ENCODE data around the gene METRNL.
"Not testable (repeated sequence)": the region's sequence is repeated elsewhere in the genome, so short reads cannot be mapped to it uniquely, and the experiment has no call there.

The METRNL gene

DNA sequence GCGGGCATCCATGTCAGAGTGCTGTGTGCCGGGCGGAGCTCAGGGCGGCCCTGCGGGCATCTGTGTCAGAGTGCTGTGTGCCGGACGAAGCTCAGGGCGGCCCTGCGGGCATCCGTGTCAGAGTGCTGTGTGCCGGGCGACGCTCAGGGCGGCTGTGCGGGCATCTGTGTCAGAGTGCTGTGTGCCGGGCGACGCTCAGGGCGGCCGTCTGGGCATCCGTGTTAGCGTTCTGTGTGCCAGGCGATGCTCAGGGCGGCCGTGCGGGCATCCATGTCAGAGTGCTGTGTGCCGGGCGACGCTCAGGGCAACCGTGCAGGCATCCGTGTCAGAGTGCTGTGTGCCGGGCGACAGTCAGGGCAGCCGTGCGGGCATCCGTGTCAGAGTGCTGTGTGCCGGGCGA, 55.0 kb downstream of the METRNL start:
- H3K4me3 ChIP-seq (ENCODE audit: low read length); H3K36me3 ChIP-seq (ENCODE audit: insufficient read depth, low read length); H3K9ac ChIP-seq (ENCODE audit: low read depth, low read length); H3K9me3 ChIP-seq (replicated peaks; ENCODE audit: low read length); H3K4me1 ChIP-seq (ENCODE audit: control insufficient read depth, insufficient read depth, low read length); H3K4me2 ChIP-seq (ENCODE audit: low read length): not testable (repeated sequence)
- H3K27me3 ChIP-seq (ENCODE audit: control insufficient read depth, insufficient read depth, low read length) = peaks cover 28% of the 10 kb centered on the region

DNA sequence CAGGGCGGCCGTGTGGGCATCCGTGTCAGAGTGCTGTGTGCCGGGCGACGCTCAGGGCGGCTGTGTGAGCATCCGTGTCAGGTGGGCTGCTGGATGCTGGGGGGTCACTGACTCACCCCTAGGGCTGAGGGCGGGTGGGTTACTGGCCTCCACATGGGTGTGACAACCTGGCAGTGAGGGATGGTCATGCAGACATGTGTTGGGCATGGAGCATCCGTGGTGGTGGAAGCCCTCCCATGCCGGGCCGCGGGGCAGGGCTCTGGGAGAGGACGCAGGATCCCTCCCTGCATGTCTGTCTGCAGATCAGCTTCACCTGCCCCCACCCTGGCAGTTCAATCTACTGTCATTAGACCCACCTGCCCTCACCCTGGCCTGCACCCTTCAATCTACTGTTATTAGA, 56.3 kb downstream of the METRNL start:
- Histone ChIP-seq H3K4me1 (ENCODE audit: control insufficient read depth, insufficient read depth, low read length) (peaks cover 4% of the 10 kb centered on the region), H3K27me3 (ENCODE audit: control insufficient read depth, insufficient read depth, low read length) (peaks cover 28% of the 10 kb centered on the region), H3K4me3 (ENCODE audit: low read length) (no peak overlapping the region), H3K9me3 (replicated peaks; ENCODE audit: low read length) (no peaks in the 10 kb centered on the region), H3K36me3 (ENCODE audit: insufficient read depth, low read length) (no peaks in the 10 kb centered on the region), H3K4me2 (ENCODE audit: low read length) (no peak overlapping the region), H3K9ac (ENCODE audit: low read depth, low read length) (no peak overlapping the region)

DNA sequence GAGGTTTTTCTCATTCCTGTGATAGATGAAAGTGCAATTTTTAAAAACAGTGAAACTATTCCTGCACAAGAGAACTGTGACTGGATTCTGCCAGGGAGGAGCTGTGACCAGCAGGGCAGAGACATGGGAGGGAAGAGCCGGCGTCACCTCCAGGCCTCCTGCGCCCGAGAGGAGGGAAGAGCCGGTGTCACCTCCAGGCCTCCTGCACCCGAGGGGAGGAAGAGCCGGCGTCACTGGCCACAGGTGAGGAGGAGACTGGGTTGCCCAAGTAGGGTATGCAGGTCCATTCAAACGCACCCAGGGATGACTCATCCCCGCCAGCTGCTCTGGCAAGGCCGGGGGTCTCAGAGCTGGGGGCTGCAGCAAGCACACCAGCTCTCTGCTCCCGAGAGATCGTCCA, 56.7 kb downstream of the METRNL start:
- H3K9me3 ChIP-seq (replicated peaks; ENCODE audit: low read length) = no peaks in the 10 kb centered on the region
- H3K9ac ChIP-seq (ENCODE audit: low read depth, low read length) = no peak overlapping the region
- peaks cover 29% of the 10 kb centered on the region for H3K27me3 ChIP-seq (ENCODE audit: control insufficient read depth, insufficient read depth, low read length)
- no peak overlapping the region for H3K4me2 ChIP-seq (ENCODE audit: low read length)
- peaks cover 4% of the 10 kb centered on the region for H3K4me1 ChIP-seq (ENCODE audit: control insufficient read depth, insufficient read depth, low read length)
- no peak overlapping the region for H3K4me3 ChIP-seq (ENCODE audit: low read length)
- no peaks in the 10 kb centered on the region for H3K36me3 ChIP-seq (ENCODE audit: insufficient read depth, low read length)

DNA sequence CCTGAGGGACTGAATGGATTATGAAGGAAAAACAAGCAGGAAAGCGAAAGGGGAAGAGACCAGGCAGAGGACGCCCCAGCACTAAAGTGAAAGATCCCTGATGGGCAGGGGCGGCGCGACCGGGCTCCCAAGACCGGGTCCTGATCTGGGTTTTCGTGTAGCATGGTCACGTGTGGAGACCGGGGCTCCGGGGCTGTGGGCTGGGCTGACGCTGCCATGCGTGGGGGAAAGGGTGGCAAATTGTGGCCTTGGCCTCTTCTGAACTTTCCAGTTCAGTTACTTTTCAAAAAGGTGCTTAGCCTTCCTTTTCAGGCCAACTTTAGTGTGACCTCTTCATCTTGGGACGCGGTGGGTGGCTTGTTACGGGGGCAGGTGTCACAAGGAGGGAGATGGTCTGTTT, 57.5 kb downstream of the METRNL start:
- H3K9me3 ChIP-seq (replicated peaks; ENCODE audit: low read length) = peaks cover 3% of the 10 kb centered on the region
- no peak overlapping the region for H3K4me3 ChIP-seq (ENCODE audit: low read length)
- peaks cover 4% of the 10 kb centered on the region for H3K4me1 ChIP-seq (ENCODE audit: control insufficient read depth, insufficient read depth, low read length)
- H3K9ac ChIP-seq (ENCODE audit: low read depth, low read length) = no peak overlapping the region
- no peak overlapping the region for H3K4me2 ChIP-seq (ENCODE audit: low read length)
- no peaks in the 10 kb centered on the region for H3K36me3 ChIP-seq (ENCODE audit: insufficient read depth, low read length)
- peaks cover 31% of the 10 kb centered on the region for H3K27me3 ChIP-seq (ENCODE audit: control insufficient read depth, insufficient read depth, low read length)

DNA sequence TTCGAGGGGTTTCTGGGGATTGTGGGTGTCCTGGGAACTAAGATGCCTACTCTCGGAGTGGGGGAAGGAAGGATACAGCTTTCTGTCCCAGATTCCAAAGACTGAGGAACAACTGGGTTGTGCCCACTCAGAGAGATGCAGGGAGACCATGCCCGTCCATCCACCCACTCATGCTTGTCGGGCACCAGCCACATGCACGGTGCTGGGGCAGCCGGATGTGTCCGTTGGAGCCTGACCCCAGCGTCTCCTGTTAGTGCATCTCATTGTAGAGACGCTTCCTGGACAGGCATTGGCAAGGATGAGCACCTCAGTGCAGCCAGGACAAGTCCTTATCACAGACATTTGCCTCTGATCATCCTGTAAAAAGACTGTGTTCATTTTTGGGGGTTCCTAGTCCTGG, 58.1 kb downstream of the METRNL start:
- Histone ChIP-seq H3K9me3 (replicated peaks; ENCODE audit: low read length) (peaks cover 7% of the 10 kb centered on the region), H3K4me3 (ENCODE audit: low read length) (no peak overlapping the region), H3K36me3 (ENCODE audit: insufficient read depth, low read length) (no peaks in the 10 kb centered on the region), H3K4me2 (ENCODE audit: low read length) (no peak overlapping the region), H3K9ac (ENCODE audit: low read depth, low read length) (no peak overlapping the region), H3K27me3 (ENCODE audit: control insufficient read depth, insufficient read depth, low read length) (peaks cover 27% of the 10 kb centered on the region), H3K4me1 (ENCODE audit: control insufficient read depth, insufficient read depth, low read length) (peaks cover under 1% of the 10 kb centered on the region)

DNA sequence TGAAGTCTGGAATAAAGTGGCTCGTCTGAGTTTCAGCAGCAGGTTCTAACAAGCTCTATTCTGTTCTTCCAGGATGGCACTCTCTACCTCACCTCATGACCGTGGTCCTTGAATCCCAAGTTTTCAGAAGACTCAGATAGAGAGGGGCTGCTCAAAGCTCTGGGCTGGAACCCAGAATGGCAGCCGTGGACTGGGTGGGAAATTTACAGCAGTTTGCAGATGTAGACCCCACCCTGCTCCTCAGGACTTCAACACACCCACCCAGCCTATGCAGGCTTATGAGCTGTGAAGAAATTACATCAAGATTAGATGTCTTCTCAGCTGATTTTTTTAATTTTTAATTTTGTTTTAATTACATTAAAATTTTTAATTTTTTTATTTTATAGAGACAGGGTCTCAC, 59.4 kb downstream of the METRNL start:
- peaks cover 26% of the 10 kb centered on the region for H3K27me3 ChIP-seq (ENCODE audit: control insufficient read depth, insufficient read depth, low read length)
- no peaks in the 10 kb centered on the region for H3K4me1 ChIP-seq (ENCODE audit: control insufficient read depth, insufficient read depth, low read length)
- H3K36me3 ChIP-seq (ENCODE audit: insufficient read depth, low read length) = no peaks in the 10 kb centered on the region
- H3K9me3 ChIP-seq (replicated peaks; ENCODE audit: low read length) = peaks cover 7% of the 10 kb centered on the region
- H3K4me2 ChIP-seq (ENCODE audit: low read length) = no peak overlapping the region
- H3K9ac ChIP-seq (ENCODE audit: low read depth, low read length) = no peak overlapping the region
- H3K4me3 ChIP-seq (ENCODE audit: low read length) = no peak overlapping the region

DNA sequence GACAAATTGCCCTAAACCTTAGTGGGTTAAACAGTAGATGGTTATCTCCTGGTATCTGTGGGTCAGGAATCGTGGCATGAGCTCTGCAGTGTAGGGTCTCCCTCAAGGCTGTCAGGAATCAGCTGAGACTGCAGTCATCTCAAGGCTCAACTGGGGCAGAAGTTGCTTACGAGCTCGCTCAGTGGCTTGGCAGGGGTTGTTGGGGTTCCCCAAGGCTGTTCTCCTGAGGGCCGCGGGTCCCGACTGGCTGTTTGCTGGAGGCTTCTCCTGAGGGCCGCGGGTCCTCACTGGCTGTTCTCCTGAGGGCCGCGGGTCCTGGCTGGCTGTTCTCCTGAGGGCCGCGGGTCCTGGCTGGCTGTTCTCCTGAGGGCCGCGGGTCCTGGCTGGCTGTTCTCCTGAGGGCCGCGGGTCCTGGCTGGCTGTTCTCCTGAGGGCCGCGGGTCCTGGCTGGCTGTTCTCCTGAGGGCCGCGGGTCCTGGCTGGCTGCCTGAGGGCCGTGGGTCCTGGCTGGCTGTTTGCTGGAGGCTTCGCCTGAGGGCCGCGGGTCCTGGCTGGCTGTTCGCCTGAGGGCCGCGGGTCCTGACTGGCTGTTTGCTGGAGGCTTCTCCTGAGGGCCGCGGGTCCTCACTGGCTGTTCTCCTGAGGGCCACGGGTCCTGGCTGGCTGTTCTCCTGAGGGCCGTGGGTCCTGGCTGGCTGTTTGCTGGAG, 60.3 kb downstream of the METRNL start:
- peaks cover 26% of the 10 kb centered on the region for H3K27me3 ChIP-seq (ENCODE audit: control insufficient read depth, insufficient read depth, low read length)
- H3K4me3 ChIP-seq (ENCODE audit: low read length); H3K9me3 ChIP-seq (replicated peaks; ENCODE audit: low read length); H3K9ac ChIP-seq (ENCODE audit: low read depth, low read length); H3K4me1 ChIP-seq (ENCODE audit: control insufficient read depth, insufficient read depth, low read length); H3K4me2 ChIP-seq (ENCODE audit: low read length); H3K36me3 ChIP-seq (ENCODE audit: insufficient read depth, low read length): not testable (repeated sequence)

DNA sequence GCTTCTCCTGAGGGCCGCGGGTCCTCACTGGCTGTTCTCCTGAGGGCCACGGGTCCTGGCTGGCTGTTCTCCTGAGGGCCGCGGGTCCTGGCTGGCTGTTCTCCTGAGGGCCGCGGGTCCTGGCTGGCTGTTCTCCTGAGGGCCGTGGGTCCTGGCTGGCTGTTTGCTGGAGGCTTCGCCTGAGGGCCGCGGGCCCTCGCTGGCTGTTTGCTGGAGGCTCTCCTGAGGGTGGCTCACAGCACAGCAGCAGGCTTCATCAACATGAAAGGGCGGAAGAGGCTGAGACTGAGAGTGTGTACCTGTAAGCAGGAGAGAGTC, 60.8 kb downstream of the METRNL start:
- H3K9ac ChIP-seq (ENCODE audit: low read depth, low read length); H3K4me1 ChIP-seq (ENCODE audit: control insufficient read depth, insufficient read depth, low read length); H3K4me2 ChIP-seq (ENCODE audit: low read length); H3K9me3 ChIP-seq (replicated peaks; ENCODE audit: low read length); H3K4me3 ChIP-seq (ENCODE audit: low read length); H3K36me3 ChIP-seq (ENCODE audit: insufficient read depth, low read length): not testable (repeated sequence)
- H3K27me3 ChIP-seq (ENCODE audit: control insufficient read depth, insufficient read depth, low read length) = peaks cover 31% of the 10 kb centered on the region

DNA sequence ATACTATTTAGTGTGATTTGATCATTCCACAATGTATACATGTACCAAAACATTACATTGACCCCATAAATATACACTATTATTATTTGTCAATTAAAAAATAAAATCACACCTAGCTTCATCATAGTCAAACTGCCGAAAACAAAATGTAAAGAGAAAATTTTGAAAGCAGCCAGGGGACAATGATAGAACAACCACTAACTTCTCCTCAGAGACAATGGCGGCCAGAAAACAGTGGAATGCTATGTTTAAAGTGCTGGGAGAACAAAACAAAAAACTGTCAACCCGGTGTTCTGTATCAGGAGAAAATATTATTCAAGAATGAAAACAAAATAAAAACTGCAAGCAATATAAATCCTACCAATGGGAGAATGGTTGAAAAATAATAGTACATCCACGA, 63.2 kb downstream of the METRNL start:
- Histone ChIP-seq H3K36me3 (ENCODE audit: insufficient read depth, low read length) (no peaks in the 10 kb centered on the region), H3K4me1 (ENCODE audit: control insufficient read depth, insufficient read depth, low read length) (peaks cover 8% of the 10 kb centered on the region), H3K9me3 (replicated peaks; ENCODE audit: low read length) (peaks cover 7% of the 10 kb centered on the region), H3K27me3 (ENCODE audit: control insufficient read depth, insufficient read depth, low read length) (peaks cover 42% of the 10 kb centered on the region), H3K4me3 (ENCODE audit: low read length) (no peak overlapping the region), H3K9ac (ENCODE audit: low read depth, low read length) (no peak overlapping the region), H3K4me2 (ENCODE audit: low read length) (no peak overlapping the region)

DNA sequence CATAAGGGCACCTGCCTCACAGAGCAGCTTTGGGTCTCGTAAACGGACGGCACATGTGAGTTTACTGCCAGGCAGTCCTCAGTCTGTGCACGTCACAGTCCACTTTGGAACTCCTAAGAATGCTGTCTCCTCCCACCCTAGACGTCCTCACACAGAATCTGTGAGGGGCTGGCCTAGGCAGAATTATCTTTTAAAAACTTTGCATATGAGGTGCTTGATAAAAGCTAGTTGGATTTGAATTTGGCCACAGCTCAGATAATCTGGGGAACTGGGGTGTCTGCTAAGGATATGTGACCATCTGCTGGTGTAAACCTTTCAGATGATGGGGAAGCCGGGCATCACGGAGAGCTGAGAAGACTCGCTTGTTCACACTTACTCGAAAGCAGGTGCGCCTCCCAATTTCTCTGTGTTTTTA, 64.4 kb downstream of the METRNL start:
- Histone ChIP-seq H3K9me3 (replicated peaks; ENCODE audit: low read length) (peaks cover 7% of the 10 kb centered on the region), H3K27me3 (ENCODE audit: control insufficient read depth, insufficient read depth, low read length) (peaks cover 38% of the 10 kb centered on the region), H3K4me3 (ENCODE audit: low read length) (no peak overlapping the region), H3K4me1 (ENCODE audit: control insufficient read depth, insufficient read depth, low read length) (peaks cover 8% of the 10 kb centered on the region), H3K9ac (ENCODE audit: low read depth, low read length) (no peak overlapping the region), H3K4me2 (ENCODE audit: low read length) (no peak overlapping the region), H3K36me3 (ENCODE audit: insufficient read depth, low read length) (no peaks in the 10 kb centered on the region)

All from skeletal muscle satellite cell (primary cell).